GM04503 (cell line): ENCODE results near the gene MAEL.
"Not testable (repeated sequence)": the region's sequence is repeated elsewhere in the genome, so short reads cannot be mapped to it uniquely, and the experiment has no call there.

Experiments
- DNase-seq: peaks from one replicate; pipeline ENCODE4 v3.0.0-alpha.2; 2012; ENCODE audit warnings: low read depth

MAEL gene

GRCh38 chr1:166978821-166979220 lies 10.3 kb upstream of the MAEL start:
- no peak for DNase-seq

GRCh38 chr1:166980383-166980782 lies 8.7 kb upstream of the MAEL start:
- no peak for DNase-seq

GRCh38 chr1:166980818-166981217 lies 8.3 kb upstream of the MAEL start:
- no peak for DNase-seq

GRCh38 chr1:166981589-166981988 lies 7.5 kb upstream of the MAEL start:
- DNase-seq, result no peak

- peak; percentile 3 for DNase-seq
These were observed 10.0 kb downstream of the MAEL start for GRCh38 chr1:166999075-166999474.

- DNase-seq, result no peak
These were observed 10.5 kb downstream of the MAEL start for GRCh38 chr1:166999500-167000055.

- DNase-seq, result no peak
These were observed 11.5 kb downstream of the MAEL start for GRCh38 chr1:167000546-167000945.

- DNase-seq, result no peak
These were observed 13.3 kb downstream of the MAEL start for GRCh38 chr1:167002354-167002753.

- no peak for DNase-seq
These were observed 14.6 kb downstream of the MAEL start for GRCh38 chr1:167003711-167004110.

- DNase-seq, result no peak
These were observed 22.6 kb downstream of the MAEL start for GRCh38 chr1:167011560-167012191.

- no peak for DNase-seq
These were observed 23.5 kb downstream of the MAEL start for GRCh38 chr1:167012570-167012969.

GRCh38 chr1:167013108-167013929 lies 24.2 kb downstream of the MAEL start:
- DNase-seq, result no peak

GRCh38 chr1:167016100-167016750 lies 27.1 kb downstream of the MAEL start:
- DNase-seq, result no peak

GRCh38 chr1:167022384-167022783 lies 33.3 kb downstream of the MAEL start:
- DNase-seq, result no peak

- DNase-seq, result not testable (repeated sequence)
These were observed 40.5 kb downstream of the MAEL start for GRCh38 chr1:167029553-167029952.

GRCh38 chr1:167033646-167034045 lies 44.6 kb downstream of the MAEL start:
- no peak for DNase-seq

GRCh38 chr1:167043752-167044488 lies 54.8 kb downstream of the MAEL start:
- DNase-seq, result no peak

GRCh38 chr1:167051907-167052306 lies 62.8 kb downstream of the MAEL start:
- no peak for DNase-seq

GRCh38 chr1:167052389-167052788 lies 63.3 kb downstream of the MAEL start:
- no peak for DNase-seq

- no peak for DNase-seq
These were observed 65.5 kb downstream of the MAEL start for GRCh38 chr1:167054531-167054930.

- DNase-seq, result no peak
These were observed 66.0 kb downstream of the MAEL start for GRCh38 chr1:167054946-167055630.
